ENCODE data around the gene AIF1L.

The AIF1L gene

GRCh38 chr9:131094622-131095021, 1.7 kb upstream of the AIF1L start:
- H3K9me3 ChIP-seq (replicated peaks; ENCODE audit: insufficient read depth, low read length), result no peaks in the 10 kb centered on the region
- no peaks in the 10 kb centered on the region for H3K4me1 ChIP-seq (ENCODE audit: low read length)
- TF ChIP-seq EZH2 (optimal IDR thresholded peaks at IDR 0.05; ENCODE audit: low read depth, low read length) (no peak), EZH2phosphoT487 (IDR thresholded peaks at IDR 0.05; ENCODE audit: low read length) (no peak)

GRCh38 chr9:131095666-131096268, 564 bp upstream of the AIF1L start:
- H3K9me2 ChIP-seq (replicated peaks; ENCODE audit: insufficient read depth, low read length), result no peaks in the 10 kb centered on the region
- H3K27ac ChIP-seq (ENCODE audit: low read length), result no peak overlapping the region
- DNase-seq, result no peak
- no peaks in the 10 kb centered on the region for H3K36me3 ChIP-seq (replicated peaks; ENCODE audit: insufficient read depth, low read length)
- H3K4me2 ChIP-seq (ENCODE audit: low read depth, low read length), result no peak overlapping the region
- no peak overlapping the region for H3K9ac ChIP-seq (ENCODE audit: low read length)
- H3K79me2 ChIP-seq (ENCODE audit: low read length), result no peaks in the 10 kb centered on the region
- H3K4me3 ChIP-seq (ENCODE audit: low read length), result no peak overlapping the region
- no peaks in the 10 kb centered on the region for H4K20me1 ChIP-seq (ENCODE audit: insufficient read depth, low read length)
- peaks cover 4% of the 10 kb centered on the region; the same call in 1 of the 2 replicates for H3K4me1 ChIP-seq (ENCODE audit: low read length)
- no peaks in the 10 kb centered on the region for H3K9me3 ChIP-seq (replicated peaks; ENCODE audit: insufficient read depth, low read length)
- H2AFZ ChIP-seq (ENCODE audit: low read length), result no peak overlapping the region
- TF ChIP-seq CTCF (IDR thresholded peaks at IDR 0.05; ENCODE audit: low read length) (no peak), EZH2phosphoT487 (IDR thresholded peaks at IDR 0.05; ENCODE audit: low read length) (no peak)
- no peaks in the 10 kb centered on the region for H3F3A ChIP-seq (ENCODE audit: insufficient read depth, low read length)
- H3K27me3 ChIP-seq (replicated peaks; ENCODE audit: insufficient read depth, low read length), result peaks cover 78% of the 10 kb centered on the region

More at GRCh38 chr9:131094622-131095021, 1.7 kb upstream of the AIF1L start:
- Histone ChIP-seq H3K27me3 (replicated peaks; ENCODE audit: insufficient read depth, low read length) (peaks cover 78% of the 10 kb centered on the region), H3K4me2 (ENCODE audit: low read depth, low read length) (no peak overlapping the region), H4K20me1 (ENCODE audit: insufficient read depth, low read length) (no peaks in the 10 kb centered on the region), H3F3A (ENCODE audit: insufficient read depth, low read length) (no peaks in the 10 kb centered on the region), H3K27ac (ENCODE audit: low read length) (no peak overlapping the region), H3K79me2 (ENCODE audit: low read length) (no peaks in the 10 kb centered on the region), H2AFZ (ENCODE audit: low read length) (no peak overlapping the region), H3K4me3 (ENCODE audit: low read length) (no peak overlapping the region), H3K9ac (ENCODE audit: low read length) (no peak overlapping the region), H3K36me3 (replicated peaks; ENCODE audit: insufficient read depth, low read length) (no peaks in the 10 kb centered on the region), H3K9me2 (replicated peaks; ENCODE audit: insufficient read depth, low read length) (no peaks in the 10 kb centered on the region)
- DNase-seq, result no peak

DNA sequence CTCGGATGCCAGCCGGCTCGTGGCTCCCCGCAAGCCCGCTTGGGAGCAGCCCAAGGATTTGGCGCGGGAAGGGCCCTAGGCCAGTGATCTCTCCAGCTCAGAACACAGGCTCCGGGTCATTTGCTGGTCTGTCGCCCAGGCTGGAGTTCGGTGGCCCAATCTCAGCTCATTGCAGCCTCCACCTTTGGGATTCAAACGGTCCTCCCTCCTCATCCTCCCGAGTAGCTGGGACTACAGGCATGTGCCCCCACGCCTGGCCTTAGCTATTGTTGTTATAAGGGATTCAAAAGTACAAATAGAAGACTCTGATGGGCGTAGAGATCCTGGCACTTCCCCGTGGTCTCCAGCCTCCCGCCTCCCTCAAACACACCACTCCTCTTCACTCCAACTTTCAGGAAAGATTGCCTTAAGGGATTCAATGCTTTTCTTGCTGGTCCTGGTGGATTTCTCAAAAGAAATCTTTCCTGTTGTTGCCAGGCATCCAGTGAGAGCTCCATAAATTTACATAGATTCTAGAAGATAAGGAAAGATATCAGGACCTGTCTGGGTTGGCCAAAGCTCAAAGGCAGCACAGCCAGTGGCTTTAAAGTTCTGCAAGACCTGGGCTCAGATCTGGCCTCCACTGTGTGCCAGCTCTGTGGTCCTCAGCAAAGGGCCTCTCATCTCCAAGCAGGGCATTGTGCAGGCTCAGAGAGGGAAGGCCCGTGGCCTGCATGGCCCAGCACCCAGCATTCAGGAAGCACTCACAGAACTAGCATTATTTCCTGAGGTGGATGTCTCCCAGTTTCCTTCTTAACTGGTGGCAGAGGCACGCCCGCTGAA, 1.0 kb downstream of the AIF1L start:
- no peak for DNase-seq
- peaks cover 4% of the 10 kb centered on the region; the same call in 1 of the 2 replicates for H3K4me1 ChIP-seq (ENCODE audit: low read length)
- H3K36me3 ChIP-seq (replicated peaks; ENCODE audit: insufficient read depth, low read length), result no peaks in the 10 kb centered on the region
- no peaks in the 10 kb centered on the region for H4K20me1 ChIP-seq (ENCODE audit: insufficient read depth, low read length)
- no peaks in the 10 kb centered on the region for H3F3A ChIP-seq (ENCODE audit: insufficient read depth, low read length)
- H2AFZ ChIP-seq (ENCODE audit: low read length), result no peak overlapping the region
- no peak overlapping the region for H3K27ac ChIP-seq (ENCODE audit: low read length)
- no peak overlapping the region for H3K4me3 ChIP-seq (ENCODE audit: low read length)
- peaks cover 64% of the 10 kb centered on the region for H3K27me3 ChIP-seq (replicated peaks; ENCODE audit: insufficient read depth, low read length)
- TF ChIP-seq EZH2phosphoT487 (IDR thresholded peaks at IDR 0.05; ENCODE audit: low read length) (no peak), CTCF (IDR thresholded peaks at IDR 0.05; ENCODE audit: low read length) (no peak), EZH2 (optimal IDR thresholded peaks at IDR 0.05; ENCODE audit: low read depth, low read length) (no peak)
- no peaks in the 10 kb centered on the region for H3K79me2 ChIP-seq (ENCODE audit: low read length)
- no peaks in the 10 kb centered on the region for H3K9me2 ChIP-seq (replicated peaks; ENCODE audit: insufficient read depth, low read length)
- no peaks in the 10 kb centered on the region for H3K9me3 ChIP-seq (replicated peaks; ENCODE audit: insufficient read depth, low read length)
- peak overlapping the region; percentile 45; the same call in 1 of the 2 replicates for H3K4me2 ChIP-seq (ENCODE audit: low read depth, low read length)
- no peak overlapping the region for H3K9ac ChIP-seq (ENCODE audit: low read length)

DNA sequence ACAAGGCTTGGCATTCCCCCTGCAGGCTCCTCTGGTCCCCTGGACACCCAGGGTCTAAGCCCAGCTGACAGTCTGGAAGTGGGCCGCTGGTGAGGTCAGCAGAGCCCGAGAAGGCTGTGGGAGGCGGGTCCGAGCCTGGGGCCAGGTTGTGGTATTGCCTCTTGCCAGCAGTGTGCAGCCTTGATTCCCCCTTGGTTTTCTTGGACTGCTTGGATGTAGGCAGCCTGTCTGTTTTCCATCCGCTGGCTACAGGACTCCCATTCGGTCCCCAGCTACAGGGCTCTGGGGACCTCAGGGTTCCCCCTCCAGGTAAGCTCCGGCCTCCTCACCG, 1.6 kb downstream of the AIF1L start:
- H3K27me3 ChIP-seq (replicated peaks; ENCODE audit: insufficient read depth, low read length), result peaks cover 58% of the 10 kb centered on the region
- TF ChIP-seq EZH2 (optimal IDR thresholded peaks at IDR 0.05; ENCODE audit: low read depth, low read length) (no peak), EZH2phosphoT487 (IDR thresholded peaks at IDR 0.05; ENCODE audit: low read length) (no peak), CTCF (IDR thresholded peaks at IDR 0.05; ENCODE audit: low read length) (no peak)

More for the DNA sequence above, 1.6 kb downstream of the AIF1L start:
- peaks cover 4% of the 10 kb centered on the region; the same call in 1 of the 2 replicates for H3K4me1 ChIP-seq (ENCODE audit: low read length)
- no peak overlapping the region for H3K4me3 ChIP-seq (ENCODE audit: low read length)
- H3K4me2 ChIP-seq (ENCODE audit: low read depth, low read length), result no peak overlapping the region
- no peak overlapping the region for H3K27ac ChIP-seq (ENCODE audit: low read length)
- H3F3A ChIP-seq (ENCODE audit: insufficient read depth, low read length), result no peaks in the 10 kb centered on the region
- H4K20me1 ChIP-seq (ENCODE audit: insufficient read depth, low read length), result no peaks in the 10 kb centered on the region
- no peaks in the 10 kb centered on the region for H3K36me3 ChIP-seq (replicated peaks; ENCODE audit: insufficient read depth, low read length)
- no peaks in the 10 kb centered on the region for H3K79me2 ChIP-seq (ENCODE audit: low read length)
- H3K9me2 ChIP-seq (replicated peaks; ENCODE audit: insufficient read depth, low read length), result no peaks in the 10 kb centered on the region
- H3K9ac ChIP-seq (ENCODE audit: low read length), result no peak overlapping the region
- no peak for DNase-seq
- H2AFZ ChIP-seq (ENCODE audit: low read length), result no peak overlapping the region
- no peaks in the 10 kb centered on the region for H3K9me3 ChIP-seq (replicated peaks; ENCODE audit: insufficient read depth, low read length)

Measured in MM.1S (cell line).